Activated T-helper 1 cell treated with anti-CD3 and anti-CD28 coated beads, Interleukin-2, amount 50 U/mL, for 16 hours (primary cell): ENCODE data around the gene PDZD2.

Experiments used
- DNase-seq, 2 donors: peaks; one replicate each; pipeline ENCODE4 v3.0.0-alpha.2; 2020; ENCODE audit warnings: low read depth in 1 of 2, low spot score in 1 of 2

PDZD2 gene

GRCh38 chr5:31637851-31638250, 1.1 kb upstream of the PDZD2 start:
- DNase-seq: no peak

GRCh38 chr5:31638345-31638744, 586 bp upstream of the PDZD2 start:
- no peak for DNase-seq

- no peak for DNase-seq
Measured at GRCh38 chr5:31639481-31640411, 815 bp downstream of the PDZD2 start.

GRCh38 chr5:31640573-31640972, 1.6 kb downstream of the PDZD2 start:
- DNase-seq: no peak

- no peak for DNase-seq
Measured at GRCh38 chr5:31641059-31641458, 2.1 kb downstream of the PDZD2 start.

- no peak for DNase-seq
Measured at GRCh38 chr5:31641575-31641974, 2.6 kb downstream of the PDZD2 start.

- DNase-seq: no peak
Measured at GRCh38 chr5:31645420-31646081, 6.6 kb downstream of the PDZD2 start.

GRCh38 chr5:31648326-31648725, 9.4 kb downstream of the PDZD2 start:
- DNase-seq: no peak

GRCh38 chr5:31651241-31651640, 12.3 kb downstream of the PDZD2 start:
- DNase-seq: no peak

GRCh38 chr5:31655491-31655890, 16.6 kb downstream of the PDZD2 start:
- DNase-seq: no peak

GRCh38 chr5:31656806-31657205, 17.9 kb downstream of the PDZD2 start:
- DNase-seq: no peak

- DNase-seq: no peak
Measured at GRCh38 chr5:31657315-31657979, 18.5 kb downstream of the PDZD2 start.

- DNase-seq: no peak
Measured at GRCh38 chr5:31661257-31661656, 22.3 kb downstream of the PDZD2 start.

GRCh38 chr5:31663519-31663918, 24.6 kb downstream of the PDZD2 start:
- no peak for DNase-seq

GRCh38 chr5:31664566-31664965, 25.6 kb downstream of the PDZD2 start:
- no peak for DNase-seq

GRCh38 chr5:31671339-31671741, 32.4 kb downstream of the PDZD2 start:
- DNase-seq: no peak

GRCh38 chr5:31674371-31674951, 35.5 kb downstream of the PDZD2 start:
- no peak for DNase-seq

GRCh38 chr5:31675472-31675871, 36.5 kb downstream of the PDZD2 start:
- DNase-seq: no peak

- DNase-seq: no peak
Measured at GRCh38 chr5:31678180-31678579, 39.2 kb downstream of the PDZD2 start.

GRCh38 chr5:31680528-31680927, 41.6 kb downstream of the PDZD2 start:
- no peak for DNase-seq

- DNase-seq: no peak
Measured at GRCh38 chr5:31682025-31682424, 43.1 kb downstream of the PDZD2 start.

- no peak for DNase-seq
Measured at GRCh38 chr5:31682851-31683250, 43.9 kb downstream of the PDZD2 start.
